ENCODE data around the gene MOGAT3. TPM values are rescaled to one million over a fixed set of nuclear protein-coding genes. Genes with fewer than 3 reads are reported as not detected.

The MOGAT3 gene
- total RNA-seq, 2 donors from 2014 or later: 1.3 TPM; not detected in 1

- Histone ChIP-seq H3K4me1 (ENCODE audit: control insufficient read depth, insufficient read depth, low read length) (no peaks in the 10 kb centered on the region), H3K9ac (ENCODE audit: extremely low read depth, low read length, poor library complexity, severe bottlenecking) (no peak overlapping the region), H3K36me3 (ENCODE audit: control insufficient read depth, insufficient read depth, low read length) (peaks cover 35% of the 10 kb centered on the region), H3K4me3 (ENCODE audit: low read length) (no peak overlapping the region), H3K9me3 (ENCODE audit: control insufficient read depth, low read length) (no peaks in the 10 kb centered on the region), H3K27ac (ENCODE audit: low read depth, low read length) (no peak overlapping the region), H3K27me3 (ENCODE audit: control insufficient read depth, insufficient read depth, low read length, poor library complexity, severe bottlenecking) (no peaks in the 10 kb centered on the region)
- 95 to 97% methylated on average over 4 to 6 of the region's 6 CpGs for WGBS, 2 experiments (ENCODE audit: insufficient coverage in 1 of 2, insufficient read length in 1 of 2)
- Mint-ChIP-seq H3K4me1 (peaks cover 3% of the 10 kb centered on the region), H3K4me3 (no peak overlapping the region), H3K27ac (no peak overlapping the region), H3K36me3 (ENCODE audit: low read depth) (peaks cover 55% of the 10 kb centered on the region), H3K27me3 (ENCODE audit: insufficient read depth) (no peaks in the 10 kb centered on the region), H3K9me3 (no peaks in the 10 kb centered on the region)
- no peak for DNase-seq
- TF ChIP-seq CTCF (conservative IDR thresholded peaks at IDR 0.05): no peak
Observed at GRCh38 chr7:101225650-101226049, 24.8 kb upstream of the MOGAT3 start.

- no peak overlapping the region for H3K27ac ChIP-seq (ENCODE audit: low read depth, low read length)
- H3K4me1 ChIP-seq (ENCODE audit: control insufficient read depth, insufficient read depth, low read length): no peaks in the 10 kb centered on the region
- H3K4me3 Mint-ChIP-seq: no peak overlapping the region
- no peak overlapping the region for H3K27ac Mint-ChIP-seq
- H3K9me3 ChIP-seq (ENCODE audit: control insufficient read depth, low read length): no peaks in the 10 kb centered on the region
- no peaks in the 10 kb centered on the region for H3K9me3 Mint-ChIP-seq
- H3K4me3 ChIP-seq (ENCODE audit: low read length): no peak overlapping the region
- DNase-seq: no peak
- no peak overlapping the region for H3K9ac ChIP-seq (ENCODE audit: extremely low read depth, low read length, poor library complexity, severe bottlenecking)
- H3K27me3 ChIP-seq (ENCODE audit: control insufficient read depth, insufficient read depth, low read length, poor library complexity, severe bottlenecking): no peaks in the 10 kb centered on the region
- peaks cover 4% of the 10 kb centered on the region for H3K4me1 Mint-ChIP-seq
- peaks cover 47% of the 10 kb centered on the region for H3K36me3 Mint-ChIP-seq (ENCODE audit: low read depth)
- no peak for TF ChIP-seq CTCF (conservative IDR thresholded peaks at IDR 0.05)
- WGBS, 2 experiments (ENCODE audit: insufficient coverage in 1 of 2, insufficient read length in 1 of 2): 96 to 100% methylated on average over 5 to 15 of the region's 15 CpGs
- peaks cover 35% of the 10 kb centered on the region for H3K36me3 ChIP-seq (ENCODE audit: control insufficient read depth, insufficient read depth, low read length)
- H3K27me3 Mint-ChIP-seq (ENCODE audit: insufficient read depth): no peaks in the 10 kb centered on the region
Observed at GRCh38 chr7:101223528-101223927, 22.7 kb upstream of the MOGAT3 start.

GRCh38 chr7:101222275-101222830, 21.5 kb upstream of the MOGAT3 start:
- H3K9ac ChIP-seq (ENCODE audit: extremely low read depth, low read length, poor library complexity, severe bottlenecking): no peak overlapping the region
- H3K27me3 Mint-ChIP-seq (ENCODE audit: insufficient read depth): no peaks in the 10 kb centered on the region
- H3K4me3 Mint-ChIP-seq: no peak overlapping the region
- 92% methylated on average over 16 to 27 of the region's 27 CpGs for WGBS, 2 experiments (ENCODE audit: insufficient coverage in 1 of 2, insufficient read length in 1 of 2)
- no peaks in the 10 kb centered on the region for H3K27me3 ChIP-seq (ENCODE audit: control insufficient read depth, insufficient read depth, low read length, poor library complexity, severe bottlenecking)
- peaks cover 40% of the 10 kb centered on the region for H3K36me3 Mint-ChIP-seq (ENCODE audit: low read depth)
- no peak overlapping the region for H3K4me3 ChIP-seq (ENCODE audit: low read length)
- H3K27ac Mint-ChIP-seq: peak overlapping the region; percentile 17
- no peaks in the 10 kb centered on the region for H3K4me1 ChIP-seq (ENCODE audit: control insufficient read depth, insufficient read depth, low read length)
- no peak overlapping the region for H3K27ac ChIP-seq (ENCODE audit: low read depth, low read length)
- H3K4me1 Mint-ChIP-seq: peaks cover 5% of the 10 kb centered on the region
- H3K9me3 Mint-ChIP-seq: no peaks in the 10 kb centered on the region
- no peak for DNase-seq
- no peaks in the 10 kb centered on the region for H3K9me3 ChIP-seq (ENCODE audit: control insufficient read depth, low read length)
- no peak for TF ChIP-seq CTCF (conservative IDR thresholded peaks at IDR 0.05)
- peaks cover 31% of the 10 kb centered on the region for H3K36me3 ChIP-seq (ENCODE audit: control insufficient read depth, insufficient read depth, low read length)
